ENCODE data around the gene FGD6. TPM values are rescaled to one million over a fixed set of nuclear protein-coding genes. Genes with fewer than 3 reads are reported as not detected.

FGD6 gene
- total RNA-seq, 4 donors from 2014 or later: 14.9 to 24.3 (median 22.4) TPM

GRCh38 chr12:95225645-95226212, 8.5 kb upstream of the FGD6 start:
- Histone ChIP-seq H3K27me3 (no peaks in the 10 kb centered on the region), H3K9me3 (no peaks in the 10 kb centered on the region), H3K36me3 (peaks cover 0 to 14% (median 0%) of the 10 kb centered on the region in 3 donors), H3K4me1 (no peaks in the 10 kb centered on the region), H3K4me3 (no peak overlapping the region), H3K27ac (no peak overlapping the region)
- no peak for TF ChIP-seq POLR2A (IDR thresholded peaks at IDR 0.05)
- no peak for DNase-seq

GRCh38 chr12:95224202-95225170, 7.2 kb upstream of the FGD6 start:
- no peak for DNase-seq
- Histone ChIP-seq H3K27ac (no peak overlapping the region), H3K4me1 (peaks cover 0 to 9% (median 0%) of the 10 kb centered on the region in 4 donors)

GRCh38 chr12:95220726-95221125, 3.5 kb upstream of the FGD6 start:
- peaks cover 0 to 18% (median 0%) of the 10 kb centered on the region in 4 donors for H3K4me1 ChIP-seq
- no peaks in the 10 kb centered on the region for H3K27me3 ChIP-seq
- no peak overlapping the region for H3K4me3 ChIP-seq
- H3K9me3 ChIP-seq: no peaks in the 10 kb centered on the region
- peaks cover 0 to 14% (median 0%) of the 10 kb centered on the region in 3 donors for H3K36me3 ChIP-seq
- TF ChIP-seq CTCF (IDR thresholded peaks at IDR 0.05) (no peak), POLR2A (IDR thresholded peaks at IDR 0.05) (no peak)
- no peak overlapping the region for H3K27ac ChIP-seq
- DNase-seq: no peak

More at GRCh38 chr12:95224202-95225170, 7.2 kb upstream of the FGD6 start:
- no peaks in the 10 kb centered on the region for H3K27me3 ChIP-seq
- H3K9me3 ChIP-seq: no peaks in the 10 kb centered on the region
- no peak overlapping the region for H3K4me3 ChIP-seq
- H3K36me3 ChIP-seq: peaks cover 0 to 14% (median 0%) of the 10 kb centered on the region in 3 donors
- no peak for TF ChIP-seq POLR2A (IDR thresholded peaks at IDR 0.05)

GRCh38 chr12:95220190-95220589, 2.9 kb upstream of the FGD6 start:
- no peak overlapping the region for H3K27ac ChIP-seq
- peaks cover 0 to 13% (median 0%) of the 10 kb centered on the region in 3 donors for H3K36me3 ChIP-seq
- no peak overlapping the region for H3K4me3 ChIP-seq
- TF ChIP-seq CTCF (IDR thresholded peaks at IDR 0.05) (no peak), POLR2A (IDR thresholded peaks at IDR 0.05) (no peak)
- no peak for DNase-seq
- peaks cover 0 to 18% (median 0%) of the 10 kb centered on the region in 4 donors for H3K4me1 ChIP-seq
- no peaks in the 10 kb centered on the region for H3K9me3 ChIP-seq
- H3K27me3 ChIP-seq: no peaks in the 10 kb centered on the region

GRCh38 chr12:95218150-95219133, 1.2 kb upstream of the FGD6 start:
- Histone ChIP-seq H3K27ac (peak overlapping the region; percentile 88 to 97 (median 94)), H3K4me3 (peak overlapping the region; percentile 74 to 85 (median 82)), H3K27me3 (no peaks in the 10 kb centered on the region), H3K9me3 (no peaks in the 10 kb centered on the region), H3K4me1 (peaks cover 0 to 18% (median 0%) of the 10 kb centered on the region in 4 donors), H3K36me3 (no peaks in the 10 kb centered on the region)
- TF ChIP-seq POLR2A (IDR thresholded peaks at IDR 0.05) (no peak), CTCF (IDR thresholded peaks at IDR 0.05) (no peak)
- DNase-seq: peak; percentile 53 to 61 (median 56)
